Kidney epithelial cell (primary cell): ENCODE results near the gene BCAS3. TPM values are rescaled to one million over a fixed set of nuclear protein-coding genes. Genes with fewer than 3 reads are reported as not detected.

Experiments used
- DNase-seq: peaks from one replicate; pipeline ENCODE4 v3.0.0-alpha.2; 2010; ENCODE audit warnings: low read depth
- H3K27me3 ChIP-seq: 2 replicates; pipeline ENCODE4 v1.6.0; 2011; ENCODE audit warnings: low read length; ENCODE audit not compliant: control insufficient read depth, insufficient read depth
- H3K36me3 ChIP-seq: 2 replicates; pipeline ENCODE4 v1.5.1; 2011; ENCODE audit warnings: low read length; ENCODE audit not compliant: control insufficient read depth, insufficient read depth
- H3K4me3 ChIP-seq: 2 replicates; pipeline ENCODE4 v1.5.1; 2011; ENCODE audit warnings: low read depth, mild to moderate bottlenecking, control low read depth, low read length
- CTCF ChIP-seq: IDR thresholded peaks from 2 replicates; pipeline ENCODE4 v1.5.1; 2011; ENCODE audit warnings: mild to moderate bottlenecking, moderate library complexity, low read length, control low read depth, inconsistent platforms; ENCODE audit not compliant: insufficient read depth, poor library complexity, severe bottlenecking
- total RNA-seq: library from RNA; depleted of rRNA; stranded (reverse); fragments of >200 nt; gene quantifications from 2 replicates; pipeline ENCODE4 v1.2.3, GENCODE V29; 2015

Gene BCAS3
- total RNA-seq, 1 donor from 2014 or later = 26.7 TPM

- no peak for TF ChIP-seq CTCF
- H3K36me3 ChIP-seq = no peaks in the 10 kb centered on the region
- no peaks in the 10 kb centered on the region for H3K27me3 ChIP-seq
- DNase-seq = no peak
- H3K4me3 ChIP-seq = no peak overlapping the region
These were observed 486.9 kb downstream of the BCAS3 start for GRCh38 chr17:61164517-61164916.

- H3K36me3 ChIP-seq = no peaks in the 10 kb centered on the region
- no peak for TF ChIP-seq CTCF
- no peak for DNase-seq
- no peak overlapping the region for H3K4me3 ChIP-seq
- no peaks in the 10 kb centered on the region for H3K27me3 ChIP-seq
These were observed 489.4 kb downstream of the BCAS3 start for GRCh38 chr17:61167075-61167474.

GRCh38 chr17:61168506-61168905, 490.9 kb downstream of the BCAS3 start:
- DNase-seq = peak; percentile 59
- Histone ChIP-seq H3K4me3 (no peak overlapping the region), H3K27me3 (no peaks in the 10 kb centered on the region), H3K36me3 (no peaks in the 10 kb centered on the region)
- no peak for TF ChIP-seq CTCF

GRCh38 chr17:61174310-61174709, 496.7 kb downstream of the BCAS3 start:
- Histone ChIP-seq H3K36me3 (no peaks in the 10 kb centered on the region), H3K4me3 (no peak overlapping the region), H3K27me3 (no peaks in the 10 kb centered on the region)
- no peak for DNase-seq
- TF ChIP-seq CTCF = no peak

- TF ChIP-seq CTCF = no peak
- Histone ChIP-seq H3K27me3 (no peaks in the 10 kb centered on the region), H3K36me3 (no peaks in the 10 kb centered on the region), H3K4me3 (no peak overlapping the region)
- no peak for DNase-seq
These were observed 497.9 kb downstream of the BCAS3 start for GRCh38 chr17:61175298-61176142.

- no peak for TF ChIP-seq CTCF
- H3K36me3 ChIP-seq = no peaks in the 10 kb centered on the region
- H3K27me3 ChIP-seq = no peaks in the 10 kb centered on the region
- DNase-seq = no peak
- no peak overlapping the region for H3K4me3 ChIP-seq
These were observed 499.7 kb downstream of the BCAS3 start for GRCh38 chr17:61177351-61177750.
